Uterus (tissue), 4 donors: ENCODE data around the gene NAV3. TPM values are rescaled to one million over a fixed set of nuclear protein-coding genes. Genes with fewer than 3 reads are reported as not detected.

Experiments
- DNase-seq, 2 donors: peaks; one replicate each; pipeline ENCODE4 v3.0.0-alpha.2; 2019 to 2020
- H3K27ac ChIP-seq, 2 donors: fragments of 200-600 bp; sonication (generic); 1 replicate in 1 of 2; 2 replicates in 1 of 2; pipeline ENCODE4 v1.5.1; 2016 to 2018
- H3K27me3 ChIP-seq, 2 donors: fragments of 200-600 bp; sonication (generic); one replicate each; pipeline ENCODE4 v1.5.1; 2018 to 2019; ENCODE audit warnings: control low read depth in 1 of 2
- H3K36me3 ChIP-seq, 2 donors: fragments of 200-600 bp; sonication (generic); one replicate each; pipeline ENCODE4 v1.5.1; 2019; ENCODE audit warnings: control low read depth in 1 of 2
- H3K4me1 ChIP-seq, 2 donors: fragments of 200-600 bp; sonication (generic); one replicate each; pipeline ENCODE4 v1.5.1; 2018 to 2019; ENCODE audit warnings: control low read depth in 1 of 2
- H3K4me3 ChIP-seq, 2 donors: fragments of 200-600 bp; sonication (generic); 1 replicate in 1 of 2; 2 replicates in 1 of 2; pipeline ENCODE4 v1.5.1; 2018 to 2019; ENCODE audit warnings: mild to moderate bottlenecking in 1 of 2
- H3K9me3 ChIP-seq, 2 donors: fragments of 200-600 bp; sonication (generic); one replicate each; pipeline ENCODE4 v1.5.1; 2019; ENCODE audit warnings: control low read depth in 1 of 2
- CTCF ChIP-seq, 4 experiments: fragments of 200-600 bp in 2 of 4; fragments of 450-650 bp in 2 of 4; sonication (generic) in 2 of 4; IDR thresholded peaks; one replicate each; pipeline ENCODE4 v1.5.1; 2016 to 2019; ENCODE audit warnings: antibody characterized with exemption in 4 of 4, mild to moderate bottlenecking in 2 of 4, moderate library complexity in 1 of 4
- POLR2A ChIP-seq, 2 donors: fragments of 450-650 bp; IDR thresholded peaks; one replicate each; pipeline ENCODE4 v1.6.1; 2016; ENCODE audit warnings: antibody characterized with exemption in 2 of 2, mild to moderate bottlenecking in 1 of 2, moderate library complexity in 1 of 2
- intact Hi-C: fragments of 100-400 bp; cut with DNase I; formaldehyde crosslinking; loops from one replicate; pipeline ENCODE4 v1.15.1; 2023; ENCODE audit warnings: low total_unique reads
- total RNA-seq, 4 donors: library from RNA; depleted of rRNA in 3 of 4; stranded (reverse); fragments of >200 nt in 3 of 4; gene quantifications; one replicate each; pipeline versions ENCODE4 v1.1.0 to v1.2.4, GENCODE V29; 2014 to 2023
- donor health status: DM: yes; HTN: yes; CAD: no.

NAV3 gene
- total RNA-seq, 4 donors from 2014 or later = 7.2 to 33.9 (median 13.0) TPM

DNA sequence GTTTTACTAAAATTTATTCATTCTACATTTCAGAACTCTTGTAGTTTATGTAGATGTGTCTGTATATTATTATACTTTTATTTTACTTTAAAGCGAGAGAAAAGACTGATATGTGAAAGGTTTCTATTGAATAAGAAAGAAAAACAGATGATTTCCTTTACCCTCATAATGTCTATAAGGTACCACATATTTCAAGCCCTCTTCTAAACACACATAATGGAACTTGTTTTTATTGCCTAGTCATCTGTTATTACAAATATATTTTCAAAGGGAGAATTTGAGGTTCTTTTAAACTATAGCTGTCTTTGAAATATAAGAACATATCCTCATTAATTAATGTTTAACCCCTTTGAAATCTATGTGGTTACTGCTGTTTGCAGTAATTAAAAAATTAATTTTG lies 34.5 kb downstream of the NAV3 start:
- intact Hi-C loops = no loop called here
- Histone ChIP-seq H3K9me3 (no peaks in the 10 kb centered on the region), H3K4me3 (no peak overlapping the region), H3K36me3 (no peaks in the 10 kb centered on the region), H3K27me3 (no peaks in the 10 kb centered on the region), H3K4me1 (no peaks in the 10 kb centered on the region), H3K27ac (no peak overlapping the region)
- no peak for TF ChIP-seq POLR2A (IDR thresholded peaks at IDR 0.05)
- no peak for TF ChIP-seq CTCF (IDR thresholded peaks at IDR 0.05)
- DNase-seq = no peak

DNA sequence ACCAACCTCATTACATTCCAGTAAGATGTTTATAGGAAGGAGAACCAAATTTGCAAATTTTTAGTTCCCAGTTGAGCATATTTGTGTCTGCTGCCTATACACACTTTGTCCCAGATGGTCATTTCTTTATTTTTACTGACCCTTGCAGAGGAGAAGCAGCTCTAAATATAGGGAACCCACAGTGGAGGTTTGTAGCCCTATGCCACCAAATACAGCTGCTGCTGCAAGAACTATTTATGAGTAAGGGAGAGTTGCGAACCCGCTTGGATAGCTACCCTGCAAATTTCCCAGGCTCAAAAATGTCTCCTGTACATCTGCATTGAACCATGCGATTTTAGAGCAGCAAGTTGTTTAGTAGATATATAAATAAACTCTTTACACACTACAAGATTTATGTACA lies 48.2 kb downstream of the NAV3 start:
- Histone ChIP-seq H3K9me3 (no peaks in the 10 kb centered on the region), H3K4me3 (no peak overlapping the region), H3K4me1 (no peaks in the 10 kb centered on the region), H3K36me3 (no peaks in the 10 kb centered on the region), H3K27me3 (no peaks in the 10 kb centered on the region), H3K27ac (no peak overlapping the region)
- no peak for DNase-seq
- intact Hi-C loops = no loop called here
- TF ChIP-seq CTCF (IDR thresholded peaks at IDR 0.05) = no peak
- TF ChIP-seq POLR2A (IDR thresholded peaks at IDR 0.05) = no peak

DNA sequence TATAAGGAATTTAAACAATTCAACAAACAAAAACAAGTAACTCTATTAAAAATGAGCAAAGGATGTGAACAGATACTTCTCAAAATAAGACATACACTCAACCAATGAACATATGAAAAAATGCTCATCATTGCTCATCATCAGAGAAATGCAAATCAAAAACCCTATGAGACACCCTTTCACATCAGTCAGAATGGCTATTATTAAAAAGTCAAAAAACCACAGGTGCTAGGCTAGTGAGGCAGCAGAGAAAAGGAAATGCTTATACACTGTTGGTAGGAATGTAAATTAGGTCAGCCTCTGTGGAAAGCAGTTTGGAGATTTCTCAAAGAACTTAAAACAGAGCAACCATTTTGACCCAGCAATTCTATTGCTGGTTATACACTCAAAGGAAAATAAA lies 52.0 kb downstream of the NAV3 start:
- intact Hi-C loops = no loop called here
- H3K27ac ChIP-seq = no peak overlapping the region
- no peaks in the 10 kb centered on the region for H3K9me3 ChIP-seq
- TF ChIP-seq POLR2A (IDR thresholded peaks at IDR 0.05) (no peak), CTCF (IDR thresholded peaks at IDR 0.05) (no peak)
- H3K4me1 ChIP-seq = no peaks in the 10 kb centered on the region
- H3K36me3 ChIP-seq = no peaks in the 10 kb centered on the region
- DNase-seq = no peak
- H3K4me3 ChIP-seq = no peak overlapping the region
- no peaks in the 10 kb centered on the region for H3K27me3 ChIP-seq

GRCh38 chr12:77888611-77889010 lies 57.9 kb downstream of the NAV3 start:
- Histone ChIP-seq H3K9me3 (no peaks in the 10 kb centered on the region), H3K27ac (no peak overlapping the region), H3K4me3 (no peak overlapping the region), H3K4me1 (no peaks in the 10 kb centered on the region), H3K27me3 (no peaks in the 10 kb centered on the region), H3K36me3 (no peaks in the 10 kb centered on the region)
- intact Hi-C loops = no loop called here
- no peak for DNase-seq
- TF ChIP-seq POLR2A (IDR thresholded peaks at IDR 0.05) = no peak
- TF ChIP-seq CTCF (IDR thresholded peaks at IDR 0.05) = no peak

DNA sequence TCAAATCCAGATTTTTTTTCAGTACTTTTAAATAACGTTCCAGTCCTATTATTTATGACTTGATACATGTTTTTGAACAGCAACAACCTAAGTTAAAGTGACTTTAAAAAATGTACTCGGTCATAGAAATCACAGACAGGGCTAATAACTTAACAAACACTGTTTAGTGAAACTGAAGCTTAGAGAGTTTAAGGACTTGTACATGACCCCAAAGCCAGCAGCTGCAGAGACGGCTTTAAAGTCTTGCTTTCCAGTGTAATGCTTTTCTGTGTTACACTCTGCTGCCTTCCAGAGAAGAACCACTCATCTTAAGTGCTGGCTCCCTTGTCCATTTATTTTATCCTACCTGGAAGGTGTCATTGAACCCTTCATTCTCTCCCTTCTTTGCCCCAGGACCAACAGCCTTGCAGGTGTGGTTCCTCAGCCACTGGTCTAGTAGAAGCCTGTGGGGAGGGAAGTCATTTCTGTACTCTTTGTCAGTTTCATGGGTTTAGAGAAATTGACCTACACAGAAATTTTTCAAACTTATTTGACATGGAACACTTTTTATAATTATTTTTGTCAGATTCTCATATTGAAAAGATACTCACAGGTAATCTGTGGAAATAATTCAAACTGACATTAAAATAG lies 60.9 kb downstream of the NAV3 start:
- DNase-seq = no peak
- Histone ChIP-seq H3K4me1 (no peaks in the 10 kb centered on the region), H3K36me3 (no peaks in the 10 kb centered on the region), H3K27ac (no peak overlapping the region), H3K4me3 (no peak overlapping the region), H3K27me3 (no peaks in the 10 kb centered on the region), H3K9me3 (no peaks in the 10 kb centered on the region)
- intact Hi-C loops = no loop called here
- no peak for TF ChIP-seq POLR2A (IDR thresholded peaks at IDR 0.05)
- TF ChIP-seq CTCF (IDR thresholded peaks at IDR 0.05) = no peak
